LNCaP clone FGC (cell line): ENCODE measurements around the gene ZFP90.
"Not testable (repeated sequence)": the region's sequence is repeated elsewhere in the genome, so short reads cannot be mapped to it uniquely, and the experiment has no call there.

Experiments
- DNase-seq: peaks from one replicate; pipeline ENCODE4 v3.0.0-alpha.2; 2011; ENCODE audit warnings: low read depth
- H3K4me3 ChIP-seq: 2 replicates; pipeline ENCODE4 v1.5.1; 2011; ENCODE audit warnings: mild to moderate bottlenecking, low read depth, low read length, control low read depth
- CTCF ChIP-seq: IDR thresholded peaks from 2 replicates; pipeline ENCODE4 v1.5.1; 2012; ENCODE audit warnings: mild to moderate bottlenecking; ENCODE audit not compliant: control insufficient read depth, insufficient read depth; ENCODE audit errors: extremely low read depth

Gene ZFP90

GRCh38 chr16:68493412-68494070 lies 45.5 kb upstream of the ZFP90 start:
- no peak overlapping the region for H3K4me3 ChIP-seq
- no peak for DNase-seq
- no peak for TF ChIP-seq CTCF

- not testable (repeated sequence) for H3K4me3 ChIP-seq, DNase-seq
Observed at GRCh38 chr16:68494261-68494660, 44.8 kb upstream of the ZFP90 start.

- no peak for DNase-seq
- TF ChIP-seq CTCF: no peak
- H3K4me3 ChIP-seq: no peak overlapping the region
Observed at GRCh38 chr16:68496689-68497088, 42.4 kb upstream of the ZFP90 start.

GRCh38 chr16:68499006-68499405 lies 40.1 kb upstream of the ZFP90 start:
- no peak for TF ChIP-seq CTCF
- no peak overlapping the region for H3K4me3 ChIP-seq
- DNase-seq: no peak

GRCh38 chr16:68503334-68503733 lies 35.8 kb upstream of the ZFP90 start:
- H3K4me3 ChIP-seq: no peak overlapping the region
- DNase-seq: no peak
- no peak for TF ChIP-seq CTCF

GRCh38 chr16:68504066-68504465 lies 35.0 kb upstream of the ZFP90 start:
- no peak overlapping the region for H3K4me3 ChIP-seq
- no peak for DNase-seq
- TF ChIP-seq CTCF: no peak

- no peak for TF ChIP-seq CTCF
- no peak for DNase-seq
- H3K4me3 ChIP-seq: no peak overlapping the region
Observed at GRCh38 chr16:68506331-68507053, 32.6 kb upstream of the ZFP90 start.
